ELF-1 (cell line): Measurements from ENCODE around the gene NPC1.
A peak's percentile ranks its signal among the peaks of the same experiment; 100 is the strongest.
"Not testable (repeated sequence)": the region's sequence is repeated elsewhere in the genome, so short reads cannot be mapped to it uniquely, and the experiment has no call there.

Experiments
- DNase-seq: peaks from one replicate; pipeline ENCODE4 v3.0.0-alpha.2; 2016; ENCODE audit warnings: low read depth, low spot score

NPC1 gene

GRCh38 chr18:23586249-23587196, at the start of gene NPC1:
Gene NPC1, minus strand, starts transcription at chr18:23586506. Its CDS starts 163 bp downstream, at chr18:23586343.
- DNase-seq, result peak; percentile 97

- no peak for DNase-seq
Measured at GRCh38 chr18:23636071-23636399, 49.7 kb upstream of the NPC1 start.

GRCh38 chr18:23635283-23636070, 49.2 kb upstream of the NPC1 start:
- peak; percentile 30 for DNase-seq

- no peak for DNase-seq
Measured at GRCh38 chr18:23634692-23635091, 48.4 kb upstream of the NPC1 start.

GRCh38 chr18:23632615-23633014, 46.3 kb upstream of the NPC1 start:
- DNase-seq, result no peak

GRCh38 chr18:23631746-23632145, 45.4 kb upstream of the NPC1 start:
- DNase-seq, result peak; percentile 64

GRCh38 chr18:23631312-23631711, 45.0 kb upstream of the NPC1 start:
- no peak for DNase-seq

- DNase-seq, result no peak
Measured at GRCh38 chr18:23629444-23629946, 43.2 kb upstream of the NPC1 start.

- no peak for DNase-seq
Measured at GRCh38 chr18:23627970-23628369, 41.7 kb upstream of the NPC1 start.

- no peak for DNase-seq
Measured at GRCh38 chr18:23627321-23627720, 41.0 kb upstream of the NPC1 start.

GRCh38 chr18:23626451-23627279, 40.4 kb upstream of the NPC1 start:
- DNase-seq, result no peak

GRCh38 chr18:23623040-23623439, 36.7 kb upstream of the NPC1 start:
- DNase-seq, result no peak

GRCh38 chr18:23619388-23619881, 33.1 kb upstream of the NPC1 start:
- DNase-seq, result no peak

- peak; percentile 62 for DNase-seq
Measured at GRCh38 chr18:23618862-23619387, 32.6 kb upstream of the NPC1 start.

GRCh38 chr18:23617412-23618014, 31.2 kb upstream of the NPC1 start:
- no peak for DNase-seq

GRCh38 chr18:23616258-23616657, 30.0 kb upstream of the NPC1 start:
- no peak for DNase-seq

GRCh38 chr18:23614891-23615290, 28.6 kb upstream of the NPC1 start:
- no peak for DNase-seq

GRCh38 chr18:23614413-23614812, 28.1 kb upstream of the NPC1 start:
- DNase-seq, result no peak

- not testable (repeated sequence) for DNase-seq
Measured at GRCh38 chr18:23613091-23613475, 26.8 kb upstream of the NPC1 start.

- DNase-seq, result no peak
Measured at GRCh38 chr18:23612434-23613090, 26.3 kb upstream of the NPC1 start.
